ENCODE results near the gene VGLL3.

GRCh38 chr3:86950717-86951116 is 40.2 kb downstream of the VGLL3 start:
- TF ChIP-seq CTCF (IDR thresholded peaks at IDR 0.05) (no peak), POLR2A (IDR thresholded peaks at IDR 0.05) (no peak)
